SH-SY5Y (cell line): ENCODE data around the gene NKG7.

ENCODE experiments used
- GATA2 ChIP-seq: IDR thresholded peaks from 2 replicates; pipeline ENCODE4 v1.6.1; 2011; ENCODE audit warnings: mild to moderate bottlenecking, low read depth, low read length
- GATA3 ChIP-seq: IDR thresholded peaks from 2 replicates; pipeline ENCODE4 v1.6.1; 2011; ENCODE audit warnings: low read depth, mild to moderate bottlenecking, low read length, moderate library complexity

DNA sequence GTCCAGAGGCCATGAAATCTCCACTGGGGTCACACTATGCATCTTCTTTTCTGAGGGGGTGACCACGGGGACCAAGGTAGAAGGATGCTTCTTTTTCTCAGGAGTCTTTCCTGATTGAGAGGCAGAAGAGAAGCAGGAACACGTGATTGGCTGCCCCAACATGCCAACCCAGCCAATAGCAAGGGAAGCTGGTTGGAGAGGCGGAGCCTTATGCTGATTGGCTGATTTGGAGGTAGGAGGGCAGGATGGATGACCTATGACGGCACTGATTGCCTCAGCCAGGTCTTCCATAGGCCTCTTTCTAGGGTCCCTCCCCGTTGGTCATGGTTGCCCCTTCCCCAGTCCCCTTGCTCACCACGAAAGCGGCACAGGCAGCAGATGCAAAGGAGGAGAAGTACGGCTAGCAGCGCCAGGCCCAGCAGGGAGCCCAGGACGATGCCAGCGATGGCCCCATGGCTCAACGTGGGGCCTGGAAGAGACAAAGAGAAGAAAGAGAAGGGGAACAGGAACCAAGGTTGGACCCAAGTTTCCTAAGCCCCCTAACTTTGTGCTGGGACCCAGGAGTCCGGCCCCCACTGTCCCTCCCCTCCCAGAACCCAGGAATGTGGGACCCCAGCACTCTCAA is 38.5 kb downstream of the NKG7 start:
- TF ChIP-seq GATA3 (no peak), GATA2 (no peak)
